Upper lobe of right lung (tissue), 1 donor: ENCODE measurements around the gene PACS1. TPM values are rescaled to one million over a fixed set of nuclear protein-coding genes. Genes with fewer than 3 reads are reported as not detected.

Experiments used
- total RNA-seq: library from RNA; stranded (reverse); fragmentation: NEBNext Ultra II Directional; extraction: Animal tissue kit (Norgen Biotek cat#: 25700); gene quantifications from one replicate; pipeline ENCODE4 v1.2.1, GENCODE V29; 2021
- donor health status: DM: no; HTN: yes; CAD: no; lungs with severe emphysema.

PACS1 gene
- total RNA-seq, 1 donor from 2014 or later, result 55.9 TPM

Other genes starting within 250 kb of the PACS1 start
- not detected for gene SNX32, start 236.3 kb upstream of the PACS1 start, total RNA-seq
- 608 TPM for gene CFL1, start 212.1 kb upstream of the PACS1 start, total RNA-seq
- gene MUS81, start 209.8 kb upstream of the PACS1 start, total RNA-seq, result 49.4 TPM
- 62.0 TPM for gene EFEMP2, start 197.5 kb upstream of the PACS1 start, total RNA-seq
- 17.2 TPM for gene CTSW, start 190.4 kb upstream of the PACS1 start, total RNA-seq
- gene FIBP, start 181.8 kb upstream of the PACS1 start, total RNA-seq, result 35.5 TPM
- 36.4 TPM for gene CCDC85B, start 179.6 kb upstream of the PACS1 start, total RNA-seq
- 3.9 TPM for gene FOSL1, start 169.9 kb upstream of the PACS1 start, total RNA-seq
- gene C11orf68, start 151.2 kb upstream of the PACS1 start, total RNA-seq, result 34.7 TPM
- 62.8 TPM for gene DRAP1, start 150.8 kb upstream of the PACS1 start, total RNA-seq
- not detected for gene TSGA10IP, start 124.8 kb upstream of the PACS1 start, total RNA-seq
- 53.3 TPM for gene SART1, start 108.5 kb upstream of the PACS1 start, total RNA-seq
- 32.6 TPM for gene EIF1AD, start 68.1 kb upstream of the PACS1 start, total RNA-seq
- 167 TPM for gene BANF1, start 67.8 kb upstream of the PACS1 start, total RNA-seq
- 23.7 TPM for gene CST6, start 58.3 kb upstream of the PACS1 start, total RNA-seq
- 3.4 TPM for gene CATSPER1, start 43.8 kb upstream of the PACS1 start, total RNA-seq
- gene GAL3ST3, start 21.1 kb upstream of the PACS1 start, total RNA-seq, result not detected
- 149 TPM for gene SF3B2, start 17.9 kb upstream of the PACS1 start, total RNA-seq
- 27.6 TPM for gene KLC2, start 187.4 kb downstream of the PACS1 start, total RNA-seq
- 138 TPM for gene RAB1B, start 198.4 kb downstream of the PACS1 start, total RNA-seq
- gene CNIH2, start 207.9 kb downstream of the PACS1 start, total RNA-seq, result 1.6 TPM
- gene YIF1A, start 218.9 kb downstream of the PACS1 start, total RNA-seq, result 66.9 TPM
- 0.41 TPM for gene TMEM151A, start 221.6 kb downstream of the PACS1 start, total RNA-seq
- 10.0 TPM for gene CD248, start 246.8 kb downstream of the PACS1 start, total RNA-seq